GM21423 (cell line): ENCODE results near the gene PPP1R13B.

Experiments
- ATAC-seq: cut with Tn5 transposase; IDR thresholded peaks from one replicate; pipeline ENCODE4 v1.9.1; 2021; ENCODE audit warnings: mild to moderate bottlenecking, moderate library complexity; ENCODE audit not compliant: unreplicated experiment

The PPP1R13B gene

DNA sequence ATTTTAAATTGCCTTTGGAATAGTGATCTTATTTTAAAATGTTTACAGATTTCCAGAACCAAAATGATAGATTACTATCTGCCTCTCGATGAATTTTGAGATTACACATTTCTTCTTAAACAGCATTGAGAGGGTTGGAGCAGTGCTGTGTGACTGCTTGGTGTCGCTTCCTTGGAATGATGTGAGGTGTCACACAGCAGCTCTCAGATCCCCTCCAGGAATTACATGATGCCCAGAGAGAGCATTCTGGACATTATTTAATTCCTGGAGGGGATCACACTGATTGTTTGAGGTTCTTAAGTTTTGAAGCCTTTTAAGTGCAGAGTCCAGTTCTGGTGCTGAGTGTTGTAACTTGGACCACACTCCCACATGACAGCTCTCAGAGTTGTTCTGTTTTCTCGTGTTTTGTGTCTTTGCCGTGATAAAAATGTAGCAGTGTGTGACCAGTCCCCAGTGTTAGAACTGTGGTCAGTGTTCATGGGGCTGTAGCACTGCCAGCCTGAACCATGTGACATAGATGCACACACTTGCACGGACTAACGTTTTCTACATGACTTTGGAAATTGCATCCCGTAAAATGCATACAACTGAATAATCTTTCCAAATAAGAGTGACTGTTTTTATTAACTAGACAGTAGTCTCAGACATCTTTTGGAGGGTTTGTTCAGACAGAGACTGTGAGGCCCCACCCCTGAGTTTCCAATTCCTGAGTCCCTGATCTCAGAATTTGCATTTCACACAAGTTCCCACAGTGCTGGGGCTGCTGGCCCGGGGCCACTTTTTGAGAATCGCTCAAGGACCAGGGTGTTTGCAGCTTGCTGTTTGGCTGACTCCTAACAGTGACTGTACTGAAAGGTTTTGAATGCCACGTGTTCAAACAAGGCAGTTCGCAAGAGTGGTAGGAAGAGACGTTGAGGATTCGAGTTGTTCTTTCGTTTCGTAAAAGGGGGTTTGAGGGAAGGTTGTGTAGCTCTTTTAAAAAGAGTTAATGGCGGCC lies 158.2 kb downstream of the PPP1R13B start:
- peak; percentile 50 for ATAC-seq

DNA sequence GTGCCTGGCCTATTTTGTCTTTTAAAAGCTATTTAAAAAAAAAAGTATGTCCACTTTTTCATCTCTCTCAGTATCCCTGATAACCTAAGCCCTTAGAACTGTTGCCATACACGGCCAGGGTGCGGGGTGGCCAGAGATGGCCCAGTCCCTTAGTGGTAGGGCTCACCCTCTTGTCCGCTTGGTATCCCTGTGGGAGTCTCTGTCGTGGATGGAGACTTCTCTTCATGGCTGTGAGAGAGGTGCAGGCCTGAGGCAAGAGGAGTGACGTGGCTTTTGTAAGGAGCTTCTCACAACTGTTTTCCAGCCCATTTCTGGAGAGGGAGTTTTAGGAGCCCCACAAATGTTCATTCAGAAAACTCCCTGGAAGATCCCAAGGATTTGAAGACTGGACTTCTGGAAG lies 158.9 kb downstream of the PPP1R13B start:
- ATAC-seq = no peak

DNA sequence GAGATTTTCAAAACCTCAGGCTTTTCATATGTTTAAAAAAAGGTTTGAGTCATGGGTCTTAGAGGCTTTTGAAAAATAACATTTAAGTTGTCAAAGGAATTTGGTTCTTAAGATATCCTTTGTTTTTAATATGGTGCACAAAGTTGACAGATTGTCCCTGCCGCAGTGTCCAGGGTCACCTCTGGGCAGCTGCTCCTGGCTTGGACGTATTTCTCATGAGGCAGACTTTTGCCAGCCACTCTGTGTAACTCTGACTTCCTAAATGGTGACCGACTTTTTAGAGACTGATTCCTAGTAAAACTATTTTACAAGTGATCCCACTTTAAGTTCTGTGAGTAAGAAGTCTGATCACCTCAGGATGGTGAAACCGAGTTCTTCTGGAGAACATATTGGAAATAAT lies 159.7 kb downstream of the PPP1R13B start:
- no peak for ATAC-seq

DNA sequence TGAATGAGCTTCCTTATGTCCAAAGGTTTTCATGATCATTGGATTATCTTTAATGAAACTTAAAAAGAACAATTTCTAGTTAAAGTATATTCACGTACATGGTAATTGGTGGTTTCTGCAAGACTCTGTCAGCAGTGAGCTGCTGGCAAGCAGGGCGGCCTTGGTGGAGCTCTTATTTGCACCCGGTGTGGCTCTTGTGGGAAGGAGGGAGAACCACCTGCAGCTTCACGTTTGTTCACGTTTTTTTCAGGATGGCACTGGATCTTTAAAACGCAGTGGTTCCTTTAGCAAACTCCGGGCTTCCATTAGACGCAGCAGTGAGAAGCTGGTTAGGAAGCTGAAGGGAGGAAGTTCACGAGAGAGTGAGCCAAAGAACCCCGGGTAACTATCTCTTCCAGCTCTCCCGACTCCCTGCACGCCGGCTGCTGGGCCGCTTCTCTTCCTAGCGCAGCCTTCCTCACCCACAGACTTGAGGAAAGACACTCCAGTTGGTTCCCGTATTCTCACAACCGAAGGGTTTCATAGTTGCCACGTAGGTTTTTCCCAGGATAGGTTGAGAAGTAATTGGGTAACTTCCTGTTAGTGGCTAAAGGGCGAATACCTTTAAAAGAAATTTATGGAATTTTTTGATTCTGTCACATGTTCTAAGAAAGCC lies 160.4 kb downstream of the PPP1R13B start:
- no peak for ATAC-seq

DNA sequence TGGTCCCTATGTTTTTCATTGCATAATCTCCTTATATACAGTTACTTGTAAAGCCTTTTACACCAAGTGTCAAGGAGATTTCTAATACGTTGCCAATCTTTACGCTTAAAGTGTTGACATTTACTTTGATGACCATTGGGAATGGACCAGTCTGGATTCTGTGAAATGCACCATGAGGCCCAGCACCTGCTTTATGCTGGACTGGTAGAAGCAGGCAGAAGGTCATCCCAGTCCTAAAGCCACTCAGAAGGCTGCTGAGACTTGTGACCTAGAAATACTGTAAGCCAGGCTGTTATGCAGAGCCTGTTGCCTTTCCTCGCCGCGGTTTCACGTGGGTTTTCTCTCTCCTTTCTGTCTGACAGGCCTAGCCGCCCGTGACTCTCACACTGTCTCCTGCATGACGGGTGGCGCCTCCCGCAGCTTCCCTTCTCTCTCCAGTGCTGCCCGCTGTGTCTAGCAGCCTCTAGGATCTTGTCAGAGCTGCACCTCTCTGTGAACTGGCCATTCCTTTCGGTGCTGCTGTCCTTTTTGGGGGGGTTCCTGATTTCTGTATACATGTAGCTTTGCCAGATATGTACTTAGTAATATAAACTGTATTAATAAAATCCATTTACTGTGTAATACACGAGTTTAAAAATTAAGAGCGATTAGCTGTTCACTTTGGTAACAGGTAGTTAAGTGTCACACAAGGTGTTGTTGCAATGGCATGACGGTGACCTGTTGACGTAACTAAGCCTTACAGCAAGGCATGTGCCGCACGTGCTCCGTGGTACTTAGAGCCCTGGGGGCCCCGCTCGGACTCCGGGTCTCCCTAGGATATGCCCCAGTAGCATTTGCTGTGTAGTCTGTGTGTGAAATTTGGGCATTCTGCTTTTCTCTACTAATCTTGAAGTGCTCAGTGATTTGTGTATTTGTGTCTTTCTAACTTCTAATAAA lies 161.8 kb downstream of the PPP1R13B start:
- no peak for ATAC-seq

DNA sequence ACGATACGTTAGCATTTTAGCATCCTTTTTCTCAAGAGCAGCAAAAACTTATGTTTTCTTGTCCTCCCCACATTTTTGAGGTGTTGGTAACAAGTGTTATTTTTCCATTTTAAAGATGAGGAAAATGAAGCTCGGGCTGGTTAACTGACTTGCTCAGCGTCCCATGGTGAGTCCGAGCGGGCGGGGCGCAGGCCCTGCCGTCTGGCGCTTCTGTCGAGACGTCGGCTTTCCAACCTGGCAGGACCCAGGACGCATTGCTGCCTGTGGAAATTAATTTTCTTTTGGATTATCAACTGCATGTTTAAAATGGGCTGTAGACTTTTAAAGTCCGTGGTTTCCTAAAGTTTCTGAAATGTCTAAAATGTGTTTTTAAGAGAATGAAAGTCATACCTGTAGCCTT lies 162.5 kb downstream of the PPP1R13B start:
- ATAC-seq = no peak

DNA sequence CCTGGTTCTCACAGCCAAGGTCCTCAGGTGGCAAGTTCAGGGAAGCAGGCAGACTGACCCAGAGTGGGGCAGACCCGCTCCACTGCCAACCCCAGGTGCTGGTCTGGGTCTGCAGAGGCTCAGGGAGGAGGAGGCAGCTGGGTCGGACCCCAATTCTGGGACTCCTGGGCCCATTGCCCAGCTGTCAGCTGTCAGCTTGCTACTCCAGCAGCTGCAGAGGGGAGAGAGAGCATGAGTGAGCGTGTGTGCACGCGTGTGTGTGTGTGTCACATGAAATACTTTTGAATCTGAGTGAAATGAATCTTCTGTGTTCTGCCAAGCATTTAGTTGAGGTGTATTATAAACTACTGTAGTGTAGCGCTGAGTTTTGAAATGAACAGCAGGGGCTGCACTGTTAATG lies 162.9 kb downstream of the PPP1R13B start:
- ATAC-seq = no peak
